HepG2 (cell line): ENCODE measurements around the gene ERCC6. TPM values are rescaled to one million over a fixed set of nuclear protein-coding genes. Genes with fewer than 3 reads are reported as not detected.

Source experiments
- ATAC-seq: fragments of 200-7000 bp; cut with Tn5 transposase; 3 replicates; pipeline ENCODE4 v1.9.1; 2020; ENCODE audit warnings: mild to moderate bottlenecking, moderate library complexity
- BruUV-seq: library from RNA; stranded (reverse); fragments of 400-500 nt; replicated peaks from 2 replicates; lab custom pipeline; 2021; lab: Mats Ljungman, UMichigan
- CTCF ChIA-PET: fragments of 300-600 bp; formaldehyde crosslinking; extraction: SDS; loops from one replicate; lab custom pipeline; 2021; ENCODE audit warnings: low total read pairs, inconsistent platforms, low intra/inter-chr PET ratio; lab: Yijun Ruan, JAX
- POLR2A ChIA-PET: fragments of 350-600 bp; sonication (Branson Sonifier 250); formaldehyde crosslinking; loops from one replicate; lab custom pipeline; 2020; ENCODE audit warnings: antibody characterized with exemption, inconsistent platforms; lab: Yijun Ruan, JAX
- DNase-seq: peaks from one replicate; pipeline ENCODE4 v3.0.0-alpha.2; 2015; ENCODE audit warnings: low spot score
- FAIRE-seq: peaks from 3 replicates; lab custom pipeline; 2011; peaks lifted over from hg19 to GRCh38; lab: Jason Lieb, UNC
- H2AFZ ChIP-seq: one replicate; pipeline ENCODE4 v1.6.1; 2011; ENCODE audit warnings: low read length, inconsistent platforms
- H3K27ac ChIP-seq: fragments of 300-600 bp; 3 replicates; pipeline ENCODE4 v1.8.0; 2011; ENCODE audit warnings: mixed run types, mild to moderate bottlenecking, mixed read lengths, low read length, inconsistent platforms; ENCODE audit not compliant: insufficient read depth; ENCODE audit errors: extremely low read length
- H3K27me3 ChIP-seq, 2 experiments: fragments of 200-600 bp in 1 of 2; 2 replicates in 1 of 2; 3 replicates in 1 of 2; pipeline versions ENCODE4 v1.6.0 to v1.8.0; 2011; ENCODE audit warnings: low read length in 2 of 2, mild to moderate bottlenecking in 2 of 2, moderate library complexity in 2 of 2, inconsistent platforms in 1 of 2; ENCODE audit not compliant: insufficient read depth in 2 of 2, control insufficient read depth in 1 of 2
- H3K36me3 ChIP-seq, 2 experiments: fragments of 200-600 bp in 1 of 2; replicated peaks in 1 of 2; 2 replicates in 1 of 2; 3 replicates in 1 of 2; pipeline versions ENCODE4 v1.5.1 to v1.8.0; 2011; ENCODE audit warnings: low read length in 2 of 2, inconsistent platforms in 1 of 2; ENCODE audit not compliant: insufficient read depth in 2 of 2, control insufficient read depth in 1 of 2
- H3K4me1 ChIP-seq: 2 replicates; pipeline ENCODE4 v1.5.1; 2012; ENCODE audit warnings: low read length, inconsistent platforms; ENCODE audit not compliant: insufficient read depth
- H3K4me2 ChIP-seq: 2 replicates; pipeline ENCODE4 v1.6.0; 2011; ENCODE audit warnings: low read depth, low read length, inconsistent platforms
- H3K4me3 ChIP-seq, 3 experiments: fragments of 200-600 bp in 1 of 3; sonication (generic), shearing (Covaris generic) in 1 of 3; replicated peaks in 1 of 3; 2 replicates each; pipeline ENCODE4 v1.5.1; 2011 to 2016; ENCODE audit warnings: low read length in 3 of 3, inconsistent platforms in 2 of 3, low read depth in 2 of 3, mild to moderate bottlenecking in 2 of 3, control low read depth in 1 of 3, mixed read lengths in 1 of 3; ENCODE audit not compliant: insufficient read depth in 1 of 3
- H3K79me2 ChIP-seq: one replicate; pipeline ENCODE4 v1.6.1; 2011; ENCODE audit warnings: low read length, inconsistent platforms; ENCODE audit not compliant: insufficient read depth
- H3K9ac ChIP-seq: 2 replicates; pipeline ENCODE4 v1.6.0; 2011; ENCODE audit warnings: mild to moderate bottlenecking, low read depth, low read length, inconsistent platforms; ENCODE audit not compliant: insufficient read depth
- H3K9me3 ChIP-seq: 2 replicates; pipeline ENCODE4 v1.5.1; 2012; ENCODE audit warnings: mild to moderate bottlenecking, low read length
- H4K20me1 ChIP-seq: 2 replicates; pipeline ENCODE4 v1.6.0; 2011; ENCODE audit warnings: inconsistent platforms, mild to moderate bottlenecking, low read length, moderate library complexity; ENCODE audit not compliant: insufficient read depth
- ADNP ChIP-seq: sonication (generic); formaldehyde crosslinking; IDR thresholded peaks from 2 replicates; pipeline ENCODE4 v1.4.0; 2020; ENCODE audit warnings: missing genetic modification reagents
- CBFB ChIP-seq: sonication (generic); formaldehyde crosslinking; IDR thresholded peaks from 2 replicates; pipeline ENCODE4 v1.4.0; 2020; ENCODE audit warnings: missing genetic modification reagents
- CENPT ChIP-seq: sonication (generic); formaldehyde crosslinking; IDR thresholded peaks from 2 replicates; pipeline ENCODE4 v1.8.0; 2022; ENCODE audit warnings: low read depth, mild to moderate bottlenecking, moderate library complexity, missing genetic modification reagents
- HOXA7 ChIP-seq: sonication (generic); formaldehyde crosslinking; IDR thresholded peaks from 2 replicates; pipeline ENCODE4 v1.8.1; 2022; ENCODE audit warnings: mild to moderate bottlenecking, missing genetic modification reagents, moderate library complexity
- MXD1 ChIP-seq: sonication (generic); formaldehyde crosslinking; IDR thresholded peaks from 2 replicates; pipeline ENCODE4 v1.4.0; 2020; ENCODE audit warnings: mild to moderate bottlenecking, missing genetic modification reagents
- POGZ ChIP-seq: sonication (generic); formaldehyde crosslinking; IDR thresholded peaks from 2 replicates; pipeline ENCODE4 v1.4.0; 2020; ENCODE audit warnings: mild to moderate bottlenecking, missing genetic modification reagents
- PRDM15 ChIP-seq: sonication (generic); formaldehyde crosslinking; IDR thresholded peaks from 2 replicates; pipeline ENCODE4 v1.4.0; 2020; ENCODE audit warnings: missing genetic modification reagents
- SETDB1 ChIP-seq: sonication (generic); formaldehyde crosslinking; IDR thresholded peaks from 2 replicates; pipeline ENCODE4 v1.5.1; 2020; ENCODE audit warnings: missing genetic modification reagents, mild to moderate bottlenecking, borderline replicate concordance
- SMARCC2 ChIP-seq: fragments of 450-650 bp; IDR thresholded peaks from 2 replicates; pipeline ENCODE4 v1.6.1; 2017; ENCODE audit warnings: antibody characterized with exemption, mild to moderate bottlenecking
- SOX13 ChIP-seq, 3 experiments: fragments of 450-650 bp in 1 of 3; sonication (generic) in 1 of 3; formaldehyde crosslinking in 1 of 3; IDR thresholded peaks in 2 of 3; conservative IDR thresholded peaks in 1 of 3; 2 replicates each; pipeline versions ENCODE4 v1.5.0 to v1.6.1; 2016 to 2020; ENCODE audit warnings: antibody characterized with exemption in 1 of 3, mild to moderate bottlenecking in 1 of 3, missing compliant biosample characterization in 1 of 3, missing genetic modification reagents in 1 of 3, moderate library complexity in 1 of 3
- ZNF362 ChIP-seq: sonication (generic); formaldehyde crosslinking; IDR thresholded peaks from 2 replicates; pipeline ENCODE4 v1.4.0; 2020; ENCODE audit warnings: missing genetic modification reagents, mild to moderate bottlenecking, borderline replicate concordance
- ZNF550 ChIP-seq: sonication (generic); formaldehyde crosslinking; IDR thresholded peaks from 2 replicates; pipeline ENCODE4 v1.4.0; 2020; ENCODE audit warnings: mild to moderate bottlenecking, missing genetic modification reagents, borderline replicate concordance
- WGBS: methylation state at CpG from one replicate; pipeline ENCODE4 v1.1.6; 2017; ENCODE audit warnings: low lambda C conversion rate; 5-methylcytosine and 5-hydroxymethylcytosine counted together
- in situ Hi-C: cut with HindIII; loops from 2 replicates; pipeline ENCODE4 v1.10.0; 2017; ENCODE audit warnings: low pct_unique_long_range_greater_than_20kb; ENCODE audit not compliant: extremely low pct_ligation_motif_present
- intact Hi-C: fragments of 100-400 bp; cut with micrococcal nuclease; formaldehyde crosslinking; loops from one replicate; pipeline ENCODE4 v1.10.0; 2022; ENCODE audit not compliant: unreplicated experiment
- polyA plus RNA-seq, 8 experiments: library from polyadenylated mRNA; depleted of rRNA in 3 of 8; stranded (reverse) in 7 of 8; unstranded in 1 of 8; fragments of >200 nt; fragmentation: Illumina TruSeq in 4 of 8; extraction: Trizol in 4 of 8; gene quantifications; 2 replicates each; pipeline versions ENCODE4 v1.2.1 to v1.2.3, GENCODE V29; 2011 to 2016; ENCODE audit warnings: low read depth in 4 of 8, missing spikeins in 1 of 8, mixed read lengths in 1 of 8; ENCODE audit not compliant: insufficient read depth in 1 of 8
- total RNA-seq, 5 experiments: library from RNA; depleted of rRNA; stranded (reverse); fragments of >200 nt; fragmentation: Illumina TruSeq; extraction: Trizol; gene quantifications; 2 replicates each; pipeline ENCODE4 v1.2.3, GENCODE V29; 2016; ENCODE audit warnings: low read depth in 1 of 5

The ERCC6 gene
- total and polyA plus RNA-seq, 2 of the 13 experiments (the other 11 are each of a cell fraction or from before 2014, with no cell fraction given) = 5.1 to 9.8 TPM

GRCh38 chr10:49498425-49498824 is 40.5 kb downstream of the ERCC6 start:
- no peaks in the 10 kb centered on the region for H3K79me2 ChIP-seq
- H3K9me3 ChIP-seq = no peaks in the 10 kb centered on the region
- FAIRE-seq (no peak), ATAC-seq (no peak), DNase-seq (no peak)
- H3K4me3 ChIP-seq = no peak overlapping the region
- ChIA-PET POLR2A (no interaction called here), CTCF (no interaction called here)
- intact Hi-C loops (no loop called here), in situ Hi-C loops (no loop called here)
- no peaks in the 10 kb centered on the region for H3K27me3 ChIP-seq
- peaks cover 0 to 5% of the 10 kb centered on the region in 2 experiments; a peak in 2 of 5 replicates for H3K36me3 ChIP-seq
- WGBS = 100% methylated on average over 2 of the region's 2 CpGs
- H3K9ac ChIP-seq = no peak overlapping the region
- no peak overlapping the region for H3K4me2 ChIP-seq
- no peak for TF ChIP-seq CENPT (CRISPR knock-in tag)
- H4K20me1 ChIP-seq = no peaks in the 10 kb centered on the region
- no peak overlapping the region for H3K27ac ChIP-seq
- no TSS peak for BruUV-seq
- H3K4me1 ChIP-seq = no peaks in the 10 kb centered on the region
- no peak overlapping the region for H2AFZ ChIP-seq

GRCh38 chr10:49497358-49497757 is 41.6 kb downstream of the ERCC6 start:
- Histone ChIP-seq H3K4me2 (no peak overlapping the region), H3K79me2 (no peaks in the 10 kb centered on the region), H4K20me1 (no peaks in the 10 kb centered on the region), H3K9ac (no peak overlapping the region), H3K27ac (no peak overlapping the region), H2AFZ (no peak overlapping the region), H3K4me3 (no peak overlapping the region), H3K36me3 (peaks cover 0 to 5% of the 10 kb centered on the region in 2 experiments; a peak in 2 of 5 replicates), H3K9me3 (no peaks in the 10 kb centered on the region), H3K27me3 (no peaks in the 10 kb centered on the region), H3K4me1 (no peaks in the 10 kb centered on the region)
- in situ Hi-C loops = no loop called here
- 97% methylated on average over 2 of the region's 2 CpGs for whole genome bisulfite sequencing
- no peak for ATAC-seq
- no peak for FAIRE-seq
- ChIA-PET CTCF (no interaction called here), POLR2A (no interaction called here)
- DNase-seq = no peak
- no TSS peak for BruUV-seq
- intact Hi-C loops = no loop called here
- TF ChIP-seq MXD1 (CRISPR knock-in tag) (no peak), SMARCC2 (no peak), SOX13 (IDR thresholded peaks at IDR 0.05) (no peak), SOX13 (CRISPR knock-in tag; conservative IDR thresholded peaks at IDR 0.05 in 1 of 2, IDR thresholded peaks at IDR 0.05 in 1 of 2) (no peak), ADNP (CRISPR knock-in tag) (no peak), ZNF550 (CRISPR knock-in tag) (no peak), PRDM15 (CRISPR knock-in tag) (no peak), SETDB1 (CRISPR knock-in tag) (no peak), HOXA7 (no peak), ZNF362 (CRISPR knock-in tag) (no peak), POGZ (CRISPR knock-in tag) (no peak), CBFB (CRISPR knock-in tag) (no peak)
